Measurements from ENCODE around the gene FLRT1.

Gene FLRT1, protein sequence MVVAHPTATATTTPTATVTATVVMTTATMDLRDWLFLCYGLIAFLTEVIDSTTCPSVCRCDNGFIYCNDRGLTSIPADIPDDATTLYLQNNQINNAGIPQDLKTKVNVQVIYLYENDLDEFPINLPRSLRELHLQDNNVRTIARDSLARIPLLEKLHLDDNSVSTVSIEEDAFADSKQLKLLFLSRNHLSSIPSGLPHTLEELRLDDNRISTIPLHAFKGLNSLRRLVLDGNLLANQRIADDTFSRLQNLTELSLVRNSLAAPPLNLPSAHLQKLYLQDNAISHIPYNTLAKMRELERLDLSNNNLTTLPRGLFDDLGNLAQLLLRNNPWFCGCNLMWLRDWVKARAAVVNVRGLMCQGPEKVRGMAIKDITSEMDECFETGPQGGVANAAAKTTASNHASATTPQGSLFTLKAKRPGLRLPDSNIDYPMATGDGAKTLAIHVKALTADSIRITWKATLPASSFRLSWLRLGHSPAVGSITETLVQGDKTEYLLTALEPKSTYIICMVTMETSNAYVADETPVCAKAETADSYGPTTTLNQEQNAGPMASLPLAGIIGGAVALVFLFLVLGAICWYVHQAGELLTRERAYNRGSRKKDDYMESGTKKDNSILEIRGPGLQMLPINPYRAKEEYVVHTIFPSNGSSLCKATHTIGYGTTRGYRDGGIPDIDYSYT

DNA sequence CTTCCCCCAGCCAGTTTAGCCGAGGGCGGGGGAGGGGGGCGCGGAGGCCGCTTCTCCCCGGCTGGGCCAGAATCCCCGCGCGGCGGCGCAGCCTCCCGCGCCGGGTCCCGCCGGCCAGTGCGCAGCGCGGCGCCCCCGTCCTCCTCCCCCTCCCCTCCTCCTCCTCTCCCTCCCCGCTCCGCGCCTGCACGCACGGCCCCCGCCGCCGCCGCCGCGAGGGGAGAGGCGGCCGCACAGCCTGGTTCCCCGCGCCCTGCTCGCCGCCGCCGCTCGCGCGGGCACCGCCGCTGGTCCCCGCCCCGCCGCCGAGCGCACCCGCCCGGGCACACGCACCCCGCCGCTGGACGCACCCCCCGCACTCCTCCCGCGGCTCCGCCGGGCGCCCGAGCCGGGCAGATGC, at the start of gene FLRT1:
Gene FLRT1 (plus strand): TSS at position 356 of the 400 bp plus-strand sequence. CDS start 80,337 bp downstream, outside the sequence.
- no peaks in the 10 kb centered on the region for H3K9me3 Mint-ChIP-seq
- peaks cover 29% of the 10 kb centered on the region for H3K4me1 Mint-ChIP-seq (ENCODE audit: low read depth)
- peaks cover 79% of the 10 kb centered on the region for H3K27me3 Mint-ChIP-seq
- H3K4me3 Mint-ChIP-seq = peak within 1 kb of the TSS; percentile 74
- H3K36me3 Mint-ChIP-seq (ENCODE audit: low read depth) = no peaks in the 10 kb centered on the region
- intact Hi-C loops (cut with micrococcal nuclease) = no loop called here
- no peak within 1 kb of the TSS for H3K27ac Mint-ChIP-seq

DNA sequence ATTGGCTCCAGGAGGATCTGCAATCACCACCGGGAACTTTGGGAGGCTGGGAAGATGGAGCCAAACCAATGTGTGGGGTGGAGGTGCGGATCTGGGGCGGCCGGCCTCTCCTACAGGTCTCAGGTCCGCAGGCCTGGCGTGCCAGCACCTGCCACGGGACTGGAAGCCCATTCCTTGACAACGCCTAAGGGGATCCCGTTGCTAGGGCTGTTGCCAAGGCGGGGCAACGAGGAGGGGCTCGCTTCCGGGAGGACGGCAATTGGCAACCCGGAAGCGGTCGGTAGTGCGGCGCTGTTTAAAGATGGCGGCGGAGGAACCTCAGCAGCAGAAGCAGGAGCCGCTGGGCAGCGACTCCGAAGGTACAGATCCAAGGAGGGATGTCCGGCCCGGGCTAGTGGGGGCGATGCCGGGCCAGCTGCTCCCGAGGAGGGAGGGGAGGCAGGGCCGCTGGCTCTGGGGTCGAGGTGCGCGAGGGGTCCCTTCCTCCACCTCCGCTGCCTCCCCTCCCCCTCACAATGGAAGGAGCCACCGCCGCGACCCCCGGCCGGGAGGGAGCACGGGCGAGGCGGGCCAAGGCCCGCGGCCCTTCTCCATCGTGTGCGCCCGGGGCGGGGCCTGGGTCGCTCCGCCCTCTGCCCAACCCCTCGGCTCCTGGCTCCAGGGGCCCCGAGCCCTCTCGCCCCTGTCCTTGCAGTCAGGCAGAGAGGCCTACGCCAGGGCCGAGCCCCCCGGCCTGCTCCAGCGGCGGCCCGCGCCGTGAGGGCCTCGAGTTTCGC, 49.4 kb upstream of the FLRT1 start, which contains the start of gene OTUB1:
Gene OTUB1 (plus strand): TSS at position 283 of the 776 bp plus-strand sequence. CDS start 19 bp downstream, at position 302.
- Mint-ChIP-seq H3K27me3 (no peaks in the 10 kb centered on the region), H3K36me3 (ENCODE audit: low read depth) (peaks cover 47% of the 10 kb centered on the region)
- intact Hi-C loops (cut with micrococcal nuclease) = loop anchor here (1.0 kb wide), 1 partner anchor 12 kb away; the partner anchor contains the start of gene COX8A

DNA sequence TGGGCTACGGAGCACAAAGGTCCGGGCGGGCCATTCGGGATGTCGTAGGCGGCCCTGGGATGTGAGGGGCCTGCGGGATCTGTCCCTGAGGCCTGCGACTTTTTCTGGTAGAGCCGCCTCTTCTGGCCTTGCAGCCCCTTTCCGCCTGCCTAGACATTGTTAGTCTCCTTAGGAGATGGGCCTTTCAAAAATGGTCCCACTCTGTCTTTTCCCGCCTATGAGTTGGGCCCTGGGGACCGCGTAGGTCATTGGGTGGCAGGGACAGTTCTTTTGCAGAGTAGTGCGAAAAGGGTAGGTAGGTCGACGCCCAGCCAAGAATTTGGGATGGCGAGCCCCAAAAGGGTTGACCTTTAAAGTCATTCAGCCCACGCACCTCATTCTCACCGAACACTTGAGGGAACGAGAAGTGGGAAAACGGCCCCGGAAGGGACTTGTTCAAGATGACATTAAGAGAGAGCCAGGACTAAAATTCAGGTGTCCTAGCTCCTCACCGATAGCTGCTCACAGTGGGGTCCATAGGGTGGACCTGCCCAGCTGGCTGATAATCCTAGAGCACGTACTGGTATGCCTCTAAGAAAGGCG, 48.7 kb upstream of the FLRT1 start:
- H3K27ac Mint-ChIP-seq = peak overlapping the region; percentile 97
- peaks cover 54% of the 10 kb centered on the region for H3K36me3 Mint-ChIP-seq (ENCODE audit: low read depth)
- peaks cover 42% of the 10 kb centered on the region for H3K4me1 Mint-ChIP-seq (ENCODE audit: low read depth)
- peak overlapping the region; percentile 96 for H3K4me3 Mint-ChIP-seq
- no peaks in the 10 kb centered on the region for H3K9me3 Mint-ChIP-seq
- no peaks in the 10 kb centered on the region for H3K27me3 Mint-ChIP-seq
- intact Hi-C loops (cut with micrococcal nuclease) = loop anchor here (1.0 kb wide), 1 partner anchor 13 kb away; the partner anchor contains the start of gene COX8A

More for the DNA sequence above, 49.4 kb upstream of the FLRT1 start, which contains the start of gene OTUB1:
- Mint-ChIP-seq H3K9me3 (no peaks in the 10 kb centered on the region), H3K4me1 (ENCODE audit: low read depth) (peaks cover 42% of the 10 kb centered on the region), H3K4me3 (peak within 1 kb of the TSS; percentile 96), H3K27ac (peak within 1 kb of the TSS; percentile 97)

DNA sequence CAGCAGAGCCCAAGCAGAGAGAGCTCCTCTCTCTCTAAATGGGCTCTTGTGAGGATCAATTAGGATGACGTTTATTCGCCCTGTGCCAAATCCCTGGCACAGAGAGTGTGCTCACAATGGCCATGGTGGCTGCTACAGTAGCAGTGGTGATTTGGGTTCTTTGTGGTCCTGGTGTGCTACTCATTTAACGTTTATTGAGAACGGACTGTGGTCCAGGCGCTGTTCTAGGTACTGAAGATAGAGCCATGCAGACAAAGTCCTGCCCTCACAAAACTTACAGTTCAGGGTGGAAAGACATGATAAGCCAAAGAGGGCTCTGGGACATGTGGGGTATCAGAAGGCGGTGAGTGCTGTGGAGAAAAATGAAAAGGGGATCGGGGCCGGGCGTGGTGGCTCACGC, 44.2 kb upstream of the FLRT1 start:
- Mint-ChIP-seq H3K27me3 (no peaks in the 10 kb centered on the region), H3K9me3 (no peaks in the 10 kb centered on the region), H3K36me3 (ENCODE audit: low read depth) (peaks cover 90% of the 10 kb centered on the region), H3K4me1 (ENCODE audit: low read depth) (peaks cover 68% of the 10 kb centered on the region), H3K4me3 (no peak overlapping the region), H3K27ac (no peak overlapping the region)
- intact Hi-C loops (cut with micrococcal nuclease) = no loop called here

DNA sequence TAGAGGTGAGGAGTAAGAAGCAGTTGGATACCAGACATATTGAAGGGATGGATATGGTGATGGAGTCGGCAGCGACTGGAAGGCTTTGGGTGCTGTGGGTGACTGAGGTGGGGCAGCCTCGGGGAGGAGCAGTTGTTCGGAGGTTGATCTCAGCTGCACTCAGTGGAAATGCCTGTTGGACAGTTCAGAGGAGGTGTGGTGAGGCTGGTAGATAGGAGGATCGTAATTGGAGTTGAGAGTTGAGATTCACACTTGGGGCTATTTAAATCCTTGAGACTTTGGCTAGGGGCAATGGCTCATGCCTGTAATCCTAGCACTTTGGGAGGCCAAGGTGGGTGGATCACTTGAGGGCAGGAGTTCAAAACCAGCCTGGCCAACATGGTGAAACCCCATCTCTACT, 42.6 kb upstream of the FLRT1 start:
- H3K4me3 Mint-ChIP-seq = no peak overlapping the region
- H3K36me3 Mint-ChIP-seq (ENCODE audit: low read depth) = peaks cover 97% of the 10 kb centered on the region
- peak overlapping the region; percentile 71 for H3K27ac Mint-ChIP-seq
- peaks cover 69% of the 10 kb centered on the region for H3K4me1 Mint-ChIP-seq (ENCODE audit: low read depth)
- H3K9me3 Mint-ChIP-seq = no peaks in the 10 kb centered on the region
- H3K27me3 Mint-ChIP-seq = peaks cover 11% of the 10 kb centered on the region
- intact Hi-C loops (cut with micrococcal nuclease) = no loop called here

DNA sequence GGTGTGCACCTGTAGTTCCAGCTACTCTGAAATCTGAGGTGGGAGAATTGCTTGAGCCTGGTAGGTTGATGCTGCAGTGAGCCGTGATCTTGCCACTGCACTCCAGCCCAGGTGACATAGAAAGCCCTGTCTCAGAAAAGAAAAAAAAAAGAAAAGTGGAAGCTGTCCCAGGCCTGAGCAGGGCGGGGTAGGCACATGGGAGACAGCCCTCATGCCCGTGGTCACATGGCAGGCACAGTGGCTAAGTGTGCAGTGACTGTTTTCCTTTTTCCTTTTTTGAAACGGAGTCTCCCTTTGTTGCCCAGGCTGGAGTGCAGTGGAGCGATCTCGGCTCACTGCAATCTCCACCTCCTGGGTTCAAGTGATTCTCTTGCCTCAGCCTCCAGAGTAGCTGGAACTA, 41.7 kb upstream of the FLRT1 start:
- Mint-ChIP-seq H3K4me3 (peak overlapping the region; percentile 2), H3K36me3 (ENCODE audit: low read depth) (peaks cover 95% of the 10 kb centered on the region), H3K4me1 (ENCODE audit: low read depth) (peaks cover 71% of the 10 kb centered on the region), H3K9me3 (no peaks in the 10 kb centered on the region), H3K27me3 (peaks cover 18% of the 10 kb centered on the region), H3K27ac (peak overlapping the region; percentile 71)
- intact Hi-C loops (cut with micrococcal nuclease) = no loop called here

DNA sequence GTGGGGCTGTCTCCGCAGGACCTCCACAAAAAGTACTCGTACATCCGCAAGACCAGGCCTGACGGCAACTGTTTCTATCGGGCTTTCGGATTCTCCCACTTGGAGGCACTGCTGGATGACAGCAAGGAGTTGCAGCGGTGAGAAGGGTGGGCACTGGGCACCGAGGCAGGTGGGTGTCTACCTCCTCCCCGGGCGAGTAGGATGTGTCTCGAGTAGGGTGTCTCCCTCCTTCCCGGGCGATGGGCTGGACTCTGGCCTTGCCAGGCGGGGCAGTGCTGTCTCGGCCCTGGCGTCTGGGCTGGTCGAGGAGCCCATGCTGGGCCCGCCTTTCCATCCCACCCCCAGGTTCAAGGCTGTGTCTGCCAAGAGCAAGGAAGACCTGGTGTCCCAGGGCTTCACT, 39.2 kb upstream of the FLRT1 start:
- Mint-ChIP-seq H3K4me3 (no peak overlapping the region), H3K4me1 (ENCODE audit: low read depth) (peaks cover 81% of the 10 kb centered on the region), H3K27me3 (peaks cover 38% of the 10 kb centered on the region), H3K9me3 (no peaks in the 10 kb centered on the region), H3K27ac (no peak overlapping the region), H3K36me3 (ENCODE audit: low read depth) (peaks cover 69% of the 10 kb centered on the region)
- intact Hi-C loops (cut with micrococcal nuclease) = no loop called here

DNA sequence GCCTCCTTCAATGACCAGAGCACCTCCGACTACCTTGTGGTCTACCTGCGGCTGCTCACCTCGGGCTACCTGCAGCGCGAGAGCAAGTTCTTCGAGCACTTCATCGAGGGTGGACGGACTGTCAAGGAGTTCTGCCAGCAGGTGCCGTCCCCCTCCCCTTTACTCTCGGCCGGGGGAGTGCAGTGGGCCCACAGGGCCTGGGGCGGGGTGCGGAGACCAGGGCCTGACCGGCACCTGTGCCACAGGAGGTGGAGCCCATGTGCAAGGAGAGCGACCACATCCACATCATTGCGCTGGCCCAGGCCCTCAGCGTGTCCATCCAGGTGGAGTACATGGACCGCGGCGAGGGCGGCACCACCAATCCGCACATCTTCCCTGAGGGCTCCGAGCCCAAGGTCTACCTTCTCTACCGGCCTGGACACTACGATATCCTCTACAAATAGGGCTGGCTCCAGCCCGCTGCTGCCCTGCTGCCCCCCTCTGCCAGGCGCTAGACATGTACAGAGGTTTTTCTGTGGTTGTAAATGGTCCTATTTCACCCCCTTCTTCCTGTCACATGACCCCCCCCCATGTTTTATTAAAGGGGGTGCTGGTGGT, 38.5 kb upstream of the FLRT1 start:
- intact Hi-C loops (cut with micrococcal nuclease) = no loop called here
- H3K27ac Mint-ChIP-seq = no peak overlapping the region
- H3K4me3 Mint-ChIP-seq = no peak overlapping the region

DNA sequence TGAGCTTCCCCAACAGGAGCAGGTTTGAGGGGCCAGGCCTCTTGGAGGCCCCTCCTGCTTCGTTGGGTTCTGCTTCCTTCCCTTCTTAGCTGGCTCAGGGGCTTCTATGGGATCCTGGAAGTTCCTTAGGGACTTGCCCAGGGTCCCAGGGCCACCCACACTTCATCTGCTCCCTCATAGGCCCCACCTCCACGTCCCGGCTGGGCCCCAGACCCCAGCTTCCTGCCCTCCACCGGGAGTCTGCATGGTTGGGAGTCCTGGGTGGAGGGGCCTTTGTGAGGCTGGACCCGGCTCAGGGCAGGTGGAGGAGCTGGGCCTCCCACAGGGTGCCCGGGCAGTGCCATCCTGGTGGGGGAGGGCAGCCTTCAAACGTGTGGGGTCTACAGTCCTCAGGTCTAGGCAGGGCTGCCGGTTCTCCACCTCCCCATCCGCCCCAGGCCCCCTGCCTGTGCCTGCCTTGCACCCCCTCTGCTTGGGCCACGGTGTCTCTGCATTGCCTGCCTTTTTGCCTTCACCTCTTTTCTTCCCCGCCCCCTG, 37.9 kb upstream of the FLRT1 start:
- Mint-ChIP-seq H3K9me3 (no peaks in the 10 kb centered on the region), H3K4me3 (no peak overlapping the region), H3K27me3 (peaks cover 52% of the 10 kb centered on the region), H3K36me3 (ENCODE audit: low read depth) (peaks cover 57% of the 10 kb centered on the region), H3K4me1 (ENCODE audit: low read depth) (peaks cover 85% of the 10 kb centered on the region), H3K27ac (peak overlapping the region; percentile 9)
- intact Hi-C loops (cut with micrococcal nuclease) = no loop called here

More for the DNA sequence above, 38.5 kb upstream of the FLRT1 start:
- Mint-ChIP-seq H3K36me3 (ENCODE audit: low read depth) (peaks cover 62% of the 10 kb centered on the region), H3K9me3 (no peaks in the 10 kb centered on the region), H3K27me3 (peaks cover 45% of the 10 kb centered on the region), H3K4me1 (ENCODE audit: low read depth) (peaks cover 81% of the 10 kb centered on the region)

DNA sequence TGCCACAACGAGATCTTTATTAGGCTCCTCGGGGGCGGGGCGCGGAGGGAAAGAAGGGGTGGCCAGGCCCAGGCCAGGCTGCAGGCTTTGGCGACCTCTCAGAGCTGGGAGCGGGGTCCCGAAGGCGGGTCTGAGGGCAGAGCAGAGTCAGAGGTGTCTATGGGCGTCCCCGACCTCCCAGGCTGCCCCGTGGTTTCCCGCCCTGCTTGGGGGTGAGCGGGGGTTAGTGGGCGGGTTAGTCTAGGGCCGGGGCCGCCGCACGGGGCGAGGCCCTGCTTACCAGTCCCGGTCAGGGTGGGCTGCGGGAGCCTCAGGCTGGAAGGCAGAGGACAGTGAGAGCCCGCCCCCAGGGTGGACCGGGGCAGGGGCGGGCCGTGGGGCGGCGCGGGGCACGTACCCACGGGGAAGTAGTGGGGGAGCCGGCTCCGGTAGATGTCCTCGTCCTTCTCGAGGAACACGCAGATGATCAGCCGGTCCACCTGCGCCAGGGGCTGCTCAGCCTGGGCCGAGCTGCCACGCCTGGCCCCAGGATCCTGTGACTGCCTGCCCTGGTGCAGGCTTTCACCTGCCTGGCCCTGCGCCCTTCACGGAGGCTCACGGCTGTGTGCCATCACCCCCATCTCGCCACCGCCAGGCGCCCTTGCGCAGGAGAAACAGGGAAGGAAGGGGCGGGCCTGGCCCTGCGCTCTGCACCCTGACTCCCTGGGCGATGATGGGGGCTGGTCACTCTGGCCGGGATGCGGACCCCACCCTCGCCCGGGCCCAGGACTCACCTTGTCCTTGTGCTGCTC, 37.0 kb upstream of the FLRT1 start:
- H3K27ac Mint-ChIP-seq = peak overlapping the region; percentile 9
- H3K4me3 Mint-ChIP-seq = peak overlapping the region; percentile 70
- peaks cover 50% of the 10 kb centered on the region for H3K36me3 Mint-ChIP-seq (ENCODE audit: low read depth)
- peaks cover 77% of the 10 kb centered on the region for H3K4me1 Mint-ChIP-seq (ENCODE audit: low read depth)
- intact Hi-C loops (cut with micrococcal nuclease) = no loop called here
- H3K27me3 Mint-ChIP-seq = peaks cover 61% of the 10 kb centered on the region
- H3K9me3 Mint-ChIP-seq = no peaks in the 10 kb centered on the region

DNA sequence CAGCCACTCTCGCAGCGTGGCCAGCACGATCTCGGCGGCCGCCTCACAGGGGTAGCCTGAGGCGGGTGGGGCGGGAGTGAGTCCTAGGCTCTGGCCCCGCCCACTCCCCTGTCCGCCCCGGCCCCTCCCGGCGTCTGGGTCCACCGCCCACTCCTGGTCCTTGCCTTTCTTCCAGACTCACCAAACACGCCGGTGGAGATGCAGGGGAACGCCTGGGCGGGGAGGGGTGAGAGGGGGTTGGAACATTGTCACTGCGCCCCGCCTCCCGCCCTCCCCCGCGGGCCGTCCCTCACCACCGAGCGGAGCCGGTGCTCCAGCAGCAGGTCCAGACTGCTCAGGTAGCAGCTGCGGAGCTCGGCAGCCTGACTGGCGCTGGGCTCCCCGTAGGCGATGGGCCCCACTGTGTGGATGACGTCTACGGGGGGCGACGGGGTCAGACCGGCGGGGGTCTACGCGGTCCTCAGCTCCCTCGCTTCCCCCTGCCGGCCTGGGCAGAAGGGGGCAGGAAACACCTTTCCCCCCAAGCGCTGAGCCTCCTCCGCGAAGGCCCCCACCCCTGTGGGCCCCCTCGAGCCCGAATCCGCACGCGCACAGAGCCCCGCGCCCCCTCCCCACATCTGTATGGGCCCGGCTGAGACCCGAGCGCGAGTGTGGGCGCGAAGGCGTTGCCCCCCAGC, 36.2 kb upstream of the FLRT1 start:
- H3K27me3 Mint-ChIP-seq = peaks cover 67% of the 10 kb centered on the region
- no peak overlapping the region for H3K27ac Mint-ChIP-seq
- no peaks in the 10 kb centered on the region for H3K9me3 Mint-ChIP-seq
- peaks cover 76% of the 10 kb centered on the region for H3K4me1 Mint-ChIP-seq (ENCODE audit: low read depth)
- intact Hi-C loops (cut with micrococcal nuclease) = loop anchor here (1.0 kb wide), 1 partner anchor 149 kb away; no protein-coding TSS in a partner anchor
- peak overlapping the region; percentile 70 for H3K4me3 Mint-ChIP-seq
- peaks cover 42% of the 10 kb centered on the region for H3K36me3 Mint-ChIP-seq (ENCODE audit: low read depth)
